Ovary (tissue), 9 donors: Measurements from ENCODE around the gene RNF32. TPM values are rescaled to one million over a fixed set of nuclear protein-coding genes. Genes with fewer than 3 reads are reported as not detected.

ENCODE experiments used
- DNase-seq, 5 donors: peaks; one replicate each; pipeline ENCODE4 v3.0.0-alpha.2; 2019 to 2020
- H3K27ac ChIP-seq, 2 donors: fragments of 200-600 bp; one replicate each; pipeline versions ENCODE4 v1.5.1 to v1.8.0; 2019 to 2022
- H3K27me3 ChIP-seq: fragments of 200-600 bp; one replicate; pipeline ENCODE4 v1.8.0; 2022
- H3K36me3 ChIP-seq: fragments of 200-600 bp; sonication (generic); one replicate; pipeline ENCODE4 v1.5.1; 2019
- H3K4me1 ChIP-seq: one replicate; pipeline ENCODE4 v1.8.1; 2013; ENCODE audit warnings: mild to moderate bottlenecking, moderate library complexity; ENCODE audit not compliant: insufficient read depth
- H3K4me3 ChIP-seq: fragments of 200-600 bp; sonication (generic); one replicate; pipeline ENCODE4 v1.5.1; 2017
- H3K9me3 ChIP-seq, 2 donors: fragments of 200-600 bp in 1 of 2; sonication (generic) in 1 of 2; one replicate each; pipeline versions ENCODE4 v1.5.1 to v1.8.1; 2013 to 2019; ENCODE audit warnings: mild to moderate bottlenecking in 1 of 2, moderate library complexity in 1 of 2
- CTCF ChIP-seq, 3 donors: fragments of 450-650 bp in 2 of 3; fragments of 200-600 bp in 1 of 3; IDR thresholded peaks; one replicate each; pipeline versions ENCODE4 v1.5.1 to v1.8.0; 2016 to 2022; ENCODE audit warnings: antibody characterized with exemption in 3 of 3, mild to moderate bottlenecking in 1 of 3
- EP300 ChIP-seq: sonication (generic); formaldehyde crosslinking; IDR thresholded peaks from one replicate; pipeline ENCODE4 v1.6.1; 2017; ENCODE audit warnings: antibody characterized with exemption
- POLR2A ChIP-seq: fragments of 450-650 bp; IDR thresholded peaks from one replicate; pipeline ENCODE4 v1.6.1; 2017; ENCODE audit warnings: antibody characterized with exemption, mild to moderate bottlenecking, moderate library complexity
- WGBS, 3 donors: extraction: QIAGEN DNeasy Blood & Tissue Kit in 1 of 3; methylation state at CpG; one replicate each; pipeline versions ENCODE4 v1.1.5 to v1.1.7; 2013 to 2017; 5-methylcytosine and 5-hydroxymethylcytosine counted together
- intact Hi-C, 4 donors: fragments of 100-400 bp; cut with DNase I; formaldehyde crosslinking; loops; one replicate each; pipeline versions ENCODE4 v1.11.0 to v1.15.1; 2022 to 2023
- polyA plus RNA-seq, 2 donors: library from polyadenylated mRNA; stranded (reverse); fragments of 200-250 nt in 1 of 2; fragments of 350-450 nt in 1 of 2; fragmentation: Illumina TruSeq in 1 of 2; extraction: RNeasy Lipid Tissue Mini Kit (QIAGEN cat#74804) in 1 of 2; gene quantifications; one replicate each; pipeline ENCODE4 v1.2.3, GENCODE V29; 2013 to 2014
- total RNA-seq, 7 donors: library from RNA; depleted of rRNA in 2 of 7; stranded (reverse); fragments of >200 nt in 2 of 7; fragmentation: NEBNext Ultra II Directional in 3 of 7; extraction: Animal tissue kit (Norgen Biotek cat#: 25700) in 3 of 7; gene quantifications; one replicate each; pipeline versions ENCODE4 v1.1.0 to v1.2.4, GENCODE V29; 2016 to 2023
- donor health status: DM: no; HTN: no; CAD: no; lungs with moderate emphysema.
- donor health status: DM: no; HTN: no; CAD: no.
- donor health status: Bipolar disorder and iron deficiency.
- donor health status: DM: yes; HTN: yes; CAD: no.
- donor health status: DM: no; HTN: no; CAD: no.
- donor health status: DM: yes; HTN: yes; CAD: no.

RNF32 gene
- total and polyA plus RNA-seq, 9 donors, result 0.72 to 2.3 (median 1.6) TPM

DNA sequence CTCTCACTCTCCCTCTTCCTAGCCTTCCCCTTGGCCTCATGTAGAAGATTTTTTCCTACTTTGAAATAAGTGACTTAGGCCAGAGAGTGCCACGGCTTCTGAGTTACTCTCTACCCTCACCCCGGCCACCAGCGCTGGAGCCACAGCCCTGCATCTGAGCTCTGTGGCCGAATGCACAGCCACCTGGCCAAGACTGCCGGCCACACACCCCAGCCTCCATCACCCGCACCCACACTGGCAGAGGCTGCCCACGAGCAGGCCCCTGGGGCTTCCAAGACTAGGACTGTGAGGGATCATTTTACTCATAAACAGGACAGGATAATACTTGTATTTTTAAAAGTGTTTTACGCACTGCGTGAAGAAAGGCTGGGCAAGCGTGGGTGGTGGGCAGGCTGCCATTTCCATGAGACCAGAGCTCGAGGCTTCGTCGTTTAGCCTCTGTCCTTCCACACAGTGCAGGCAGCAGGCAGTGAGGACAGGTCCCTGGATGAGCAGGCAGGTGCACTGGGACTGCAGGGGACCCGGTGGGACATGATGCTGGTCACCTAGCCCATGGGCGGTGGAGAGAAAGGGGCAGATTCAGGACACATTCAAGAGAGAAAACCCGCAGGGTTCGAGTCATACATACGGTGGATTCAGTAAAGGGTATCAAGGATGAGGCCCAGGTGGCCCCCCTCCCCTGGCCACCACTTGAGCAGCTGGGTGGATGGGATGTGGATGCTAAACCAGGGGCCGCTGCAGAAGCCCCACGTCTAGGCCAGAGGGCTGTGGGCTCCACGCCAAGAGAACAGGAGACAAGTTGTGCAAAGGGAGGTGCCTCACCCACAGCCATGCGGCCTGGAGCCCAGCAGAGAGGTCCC is 35.5 kb upstream of the RNF32 start:
- Histone ChIP-seq H3K4me1 (peaks cover 1% of the 10 kb centered on the region), H3K4me3 (no peak overlapping the region), H3K36me3 (no peaks in the 10 kb centered on the region), H3K27me3 (no peaks in the 10 kb centered on the region), H3K9me3 (no peaks in the 10 kb centered on the region), H3K27ac (no peak overlapping the region)
- WGBS, 3 donors, result 86 to 90% (median 88%) methylated on average over 22 of the region's 22 CpGs
- DNase-seq, result no peak
- TF ChIP-seq CTCF (IDR thresholded peaks at IDR 0.05), result no peak
- TF ChIP-seq POLR2A, result no peak
- intact Hi-C loops, result no loop called here

- no peak for TF ChIP-seq POLR2A
- TF ChIP-seq EP300, result no peak
- TF ChIP-seq CTCF (IDR thresholded peaks at IDR 0.05), result no peak
- H3K27me3 ChIP-seq, result no peaks in the 10 kb centered on the region
- WGBS, 3 donors, result 64 to 79% (median 74%) methylated on average over 5 of the region's 5 CpGs
- DNase-seq, result no peak
- H3K36me3 ChIP-seq, result no peaks in the 10 kb centered on the region
- H3K4me3 ChIP-seq, result no peak overlapping the region
- intact Hi-C loops, result no loop called here
- H3K27ac ChIP-seq, result no peak overlapping the region
- H3K9me3 ChIP-seq, result no peaks in the 10 kb centered on the region
- H3K4me1 ChIP-seq, result peaks cover 1% of the 10 kb centered on the region
Measured at GRCh38 chr7:156606135-156606534, 34.4 kb upstream of the RNF32 start.

GRCh38 chr7:156606691-156607331 is 33.8 kb upstream of the RNF32 start:
- DNase-seq, result no peak
- H3K4me1 ChIP-seq, result peaks cover 1% of the 10 kb centered on the region
- no peaks in the 10 kb centered on the region for H3K27me3 ChIP-seq
- H3K27ac ChIP-seq, result no peak overlapping the region
- TF ChIP-seq CTCF (IDR thresholded peaks at IDR 0.05) (no peak), POLR2A (no peak), EP300 (no peak)
- no peaks in the 10 kb centered on the region for H3K9me3 ChIP-seq
- no peaks in the 10 kb centered on the region for H3K36me3 ChIP-seq
- H3K4me3 ChIP-seq, result no peak overlapping the region
- intact Hi-C loops, result no loop called here
- 73 to 84% (median 83%) methylated on average over 11 to 14 of the region's 14 CpGs for WGBS, 3 donors

- H3K36me3 ChIP-seq, result no peaks in the 10 kb centered on the region
- H3K9me3 ChIP-seq, result no peaks in the 10 kb centered on the region
- peaks cover 1% of the 10 kb centered on the region for H3K4me1 ChIP-seq
- intact Hi-C loops, result no loop called here
- no peaks in the 10 kb centered on the region for H3K27me3 ChIP-seq
- no peak overlapping the region for H3K27ac ChIP-seq
- TF ChIP-seq CTCF (IDR thresholded peaks at IDR 0.05) (no peak), EP300 (no peak), POLR2A (no peak)
- no peak for DNase-seq
- peak overlapping the region; percentile 26 for H3K4me3 ChIP-seq
- WGBS, 3 donors, result 14 to 37% (median 29%) methylated on average over 73 to 84 of the region's 84 CpGs
Measured at GRCh38 chr7:156607332-156608172, 33.0 kb upstream of the RNF32 start.
